ENCODE measurements around the gene ANKRD40. TPM values are rescaled to one million over a fixed set of nuclear protein-coding genes. Genes with fewer than 3 reads are reported as not detected.

Gene ANKRD40
- total and polyA plus RNA-seq, 9 of the 15 experiments (the other 6 are each of a cell fraction or from before 2014, with no cell fraction given): 9.0 to 28.9 (median 27.7) TPM

- ChIA-PET CTCF (ENCODE audit: low intra/inter-chr PET ratio) (no interaction called here), POLR2A (interaction anchor here (0.7 kb wide), 1 partner anchor 10 kb away, joined by 4 read pairs; no protein-coding TSS in a partner anchor)
- no peak for DNase-seq (ENCODE audit: extremely low read depth in 1 of 4, low spot score in 3 of 4)
- FAIRE-seq: no peak
- no TSS peak for BruUV-seq (replicated peaks)
- Histone ChIP-seq H3K9me1 (ENCODE audit: control insufficient read depth, insufficient read depth, low read length) (no peaks in the 10 kb centered on the region), H3K4me2 (ENCODE audit: insufficient read depth, low read length) (no peak overlapping the region), H2AFZ (ENCODE audit: low read depth, low read length) (no peak overlapping the region), H3K9me3 (replicated peaks; ENCODE audit: control insufficient read depth, insufficient read depth, low read depth, low read length) (no peaks in the 10 kb centered on the region), H3K4me1 (replicated peaks in 1 of 2; ENCODE audit: control insufficient read depth in 2 of 2, insufficient read depth in 2 of 2, low read length in 2 of 2) (no peaks in the 10 kb centered on the region), H3K27ac (ENCODE audit: extremely low read depth, low read depth, low read length) (no peak overlapping the region; the same call in 2 of the 3 replicates), H3K79me2 (ENCODE audit: control insufficient read depth, insufficient read depth, low read length) (0 out of 3 replicates have a peak, but pooled peaks cover 8% of the 10 kb centered on the region), H3K9ac (ENCODE audit: insufficient read depth in 1 of 2, low read depth in 2 of 2, low read length in 2 of 2) (no peak overlapping the region), H4K20me1 (replicated peaks; ENCODE audit: control insufficient read depth, insufficient read depth, low read length) (no peaks in the 10 kb centered on the region), H3K4me3 (no peak overlapping the region), H3K27me3 (ENCODE audit: control insufficient read depth in 2 of 2, insufficient read depth in 2 of 2, low read length in 2 of 2) (no peaks in the 10 kb centered on the region), H3K36me3 (ENCODE audit: control insufficient read depth, insufficient read depth, low read length) (peaks cover 84% of the 10 kb centered on the region)
- ATAC-seq: no peak
- WGBS (ENCODE audit: insufficient coverage, low coverage, missing lambda C conversion rate): 94% methylated on average over 3 of the region's 3 CpGs
- intact Hi-C loops (cut with micrococcal nuclease): loop anchor here (5.0 kb wide), 2 partner anchors 70 to 215 kb away; no protein-coding TSS in a partner anchor
- in situ Hi-C loops (cut with MboI): no loop called here
- no peak for TF ChIP-seq MXI1 (IDR thresholded peaks at IDR 0.05; ENCODE audit: low read depth, low read length)
- TF ChIP-seq GABPB1 (CRISPR knock-in tag; IDR thresholded peaks at IDR 0.05): no peak
- TF ChIP-seq POLR2H (tag; IDR thresholded peaks at IDR 0.05; ENCODE audit: low read depth): no peak
- TF ChIP-seq ZNF436 (CRISPR knock-in tag; IDR thresholded peaks at IDR 0.05): no peak
- no peak for TF ChIP-seq SMAD2 (IDR thresholded peaks at IDR 0.05; ENCODE audit: low read depth, low read length)
- TF ChIP-seq GTF3C2 (IDR thresholded peaks at IDR 0.05; ENCODE audit: borderline replicate concordance, extremely low read depth, insufficient read length): no peak
- TF ChIP-seq FOXA1 (IDR thresholded peaks at IDR 0.05; ENCODE audit: borderline replicate concordance): no peak
- TF ChIP-seq TRIM25 (IDR thresholded peaks at IDR 0.05; ENCODE audit: borderline replicate concordance): no peak
- no peak for TF ChIP-seq HDAC1 (IDR thresholded peaks at IDR 0.05)
- TF ChIP-seq PHTF2 (CRISPR knock-in tag; IDR thresholded peaks at IDR 0.05): no peak
- TF ChIP-seq KDM4B (IDR thresholded peaks at IDR 0.05; ENCODE audit: borderline replicate concordance in 2 of 2, low read depth in 1 of 2): no peak
- TF ChIP-seq ZNF408 (CRISPR knock-in tag; IDR thresholded peaks at IDR 0.05; ENCODE audit: low read depth): no peak
- TF ChIP-seq KDM1A (IDR thresholded peaks at IDR 0.05): no peak
- no peak for TF ChIP-seq SFPQ (IDR thresholded peaks at IDR 0.05; ENCODE audit: low read depth, low read length)
- TF ChIP-seq HNRNPK (IDR thresholded peaks at IDR 0.05; ENCODE audit: low read depth, low read length, poor library complexity, severe bottlenecking): no peak
Measured at GRCh38 chr17:50697062-50697461, 10.7 kb downstream of the ANKRD40 start.
